ENCODE results near the gene PSMB5. TPM values are rescaled to one million over a fixed set of nuclear protein-coding genes. Genes with fewer than 3 reads are reported as not detected.
A peak's percentile ranks its signal among the peaks of the same experiment; 100 is the strongest.

The PSMB5 gene
- total RNA-seq, 3 donors from 2014 or later (not counting 1 experiment from before 2014, with no cell fraction given): 15.7 to 19.1 (median 16.4) TPM

GRCh38 chr14:22993517-22993916 is 41.2 kb downstream of the PSMB5 start:
- H3K36me3 ChIP-seq (ENCODE audit: control insufficient read depth, insufficient read depth, low read length): peaks cover 17% of the 10 kb centered on the region

GRCh38 chr14:22991852-22992251 is 42.8 kb downstream of the PSMB5 start:
- H3K27ac ChIP-seq (ENCODE audit: low read length): no peak overlapping the region
- ATAC-seq: no peak
- H3K27me3 Mint-ChIP-seq (ENCODE audit: low read depth in 2 of 2): no peaks in the 10 kb centered on the region
- intact Hi-C loops (cut with micrococcal nuclease): no loop called here
- no peak for TF ChIP-seq CTCF (IDR thresholded peaks at IDR 0.05)
- no peaks in the 10 kb centered on the region for H3K4me1 ChIP-seq (ENCODE audit: control insufficient read depth, insufficient read depth, low read length)
- no peak overlapping the region for H3K27ac Mint-ChIP-seq
- no peaks in the 10 kb centered on the region for H3K4me1 Mint-ChIP-seq
- 86% methylated on average over 8 of the region's 8 CpGs for WGBS (ENCODE audit: insufficient coverage)
- no peak overlapping the region for H3K4me3 Mint-ChIP-seq
- peaks cover 15% of the 10 kb centered on the region for H3K36me3 ChIP-seq (ENCODE audit: control insufficient read depth, insufficient read depth, low read length)
- no peaks in the 10 kb centered on the region for H3K9me3 ChIP-seq (ENCODE audit: control insufficient read depth, insufficient read depth, low read length)
- no peak overlapping the region for H3K4me3 ChIP-seq (ENCODE audit: low read length)
- H3K27me3 ChIP-seq (ENCODE audit: control insufficient read depth, insufficient read depth, low read length): no peaks in the 10 kb centered on the region
- no peaks in the 10 kb centered on the region for H3K36me3 Mint-ChIP-seq
- no peak for DNase-seq
- H3K9me3 Mint-ChIP-seq: no peaks in the 10 kb centered on the region

More at GRCh38 chr14:22993517-22993916, 41.2 kb downstream of the PSMB5 start:
- H3K4me3 ChIP-seq (ENCODE audit: low read length): no peak overlapping the region
- no peak for DNase-seq
- no peaks in the 10 kb centered on the region for H3K27me3 ChIP-seq (ENCODE audit: control insufficient read depth, insufficient read depth, low read length)
- H3K27me3 Mint-ChIP-seq (ENCODE audit: low read depth in 2 of 2): no peaks in the 10 kb centered on the region
- no peaks in the 10 kb centered on the region for H3K36me3 Mint-ChIP-seq
- TF ChIP-seq CTCF (IDR thresholded peaks at IDR 0.05): no peak
- ATAC-seq: no peak
- intact Hi-C loops (cut with micrococcal nuclease): no loop called here
- no peak overlapping the region for H3K27ac ChIP-seq (ENCODE audit: low read length)
- H3K4me1 Mint-ChIP-seq: no peaks in the 10 kb centered on the region
- H3K9me3 Mint-ChIP-seq: no peaks in the 10 kb centered on the region
- no peak overlapping the region for H3K27ac Mint-ChIP-seq
- no peaks in the 10 kb centered on the region for H3K4me1 ChIP-seq (ENCODE audit: control insufficient read depth, insufficient read depth, low read length)
- no peaks in the 10 kb centered on the region for H3K9me3 ChIP-seq (ENCODE audit: control insufficient read depth, insufficient read depth, low read length)
- no peak overlapping the region for H3K4me3 Mint-ChIP-seq

- Histone ChIP-seq H3K36me3 (ENCODE audit: control insufficient read depth, insufficient read depth, low read length) (peaks cover 11% of the 10 kb centered on the region), H3K4me1 (ENCODE audit: control insufficient read depth, insufficient read depth, low read length) (peaks cover 8% of the 10 kb centered on the region), H3K27me3 (ENCODE audit: control insufficient read depth, insufficient read depth, low read length) (peaks cover under 1% of the 10 kb centered on the region), H3K27ac (ENCODE audit: low read length) (no peak overlapping the region), H3K4me3 (ENCODE audit: low read length) (no peak overlapping the region), H3K9me3 (ENCODE audit: control insufficient read depth, insufficient read depth, low read length) (no peaks in the 10 kb centered on the region)
- WGBS (ENCODE audit: insufficient coverage): 93% methylated on average over 8 of the region's 8 CpGs
- H3K4me1 Mint-ChIP-seq: no peaks in the 10 kb centered on the region
- no peaks in the 10 kb centered on the region for H3K9me3 Mint-ChIP-seq
- H3K36me3 Mint-ChIP-seq: no peaks in the 10 kb centered on the region
- H3K27ac Mint-ChIP-seq: no peak overlapping the region
- TF ChIP-seq CTCF (IDR thresholded peaks at IDR 0.05): no peak
- ATAC-seq: no peak
- no peaks in the 10 kb centered on the region for H3K27me3 Mint-ChIP-seq (ENCODE audit: low read depth in 2 of 2)
- intact Hi-C loops (cut with micrococcal nuclease): loop anchor here (2.0 kb wide), 1 partner anchor 416 kb away; no protein-coding TSS in a partner anchor
- no peak for DNase-seq
- no peak overlapping the region for H3K4me3 Mint-ChIP-seq
Measured at GRCh38 chr14:22987291-22987690, 47.4 kb downstream of the PSMB5 start.

- Histone ChIP-seq H3K4me1 (ENCODE audit: control insufficient read depth, insufficient read depth, low read length) (peaks cover 15% of the 10 kb centered on the region), H3K27ac (ENCODE audit: low read length) (no peak overlapping the region), H3K27me3 (ENCODE audit: control insufficient read depth, insufficient read depth, low read length) (peaks cover 7% of the 10 kb centered on the region), H3K4me3 (ENCODE audit: low read length) (no peak overlapping the region), H3K9me3 (ENCODE audit: control insufficient read depth, insufficient read depth, low read length) (no peaks in the 10 kb centered on the region), H3K36me3 (ENCODE audit: control insufficient read depth, insufficient read depth, low read length) (peaks cover 9% of the 10 kb centered on the region)
- ATAC-seq (peak; percentile 70 to 82 (median 70)), DNase-seq (peak; percentile 78 to 95)
- 0% methylated on average over 2 of the region's 5 CpGs for WGBS (ENCODE audit: insufficient coverage)
- Mint-ChIP-seq H3K36me3 (no peaks in the 10 kb centered on the region), H3K4me3 (no peak overlapping the region), H3K4me1 (no peaks in the 10 kb centered on the region), H3K9me3 (no peaks in the 10 kb centered on the region), H3K27ac (no peak overlapping the region), H3K27me3 (ENCODE audit: low read depth in 2 of 2) (no peaks in the 10 kb centered on the region)
- TF ChIP-seq CTCF (IDR thresholded peaks at IDR 0.05): peak; percentile 83
- intact Hi-C loops (cut with micrococcal nuclease): loop anchor here (1.0 to 2.0 kb wide), 2 partner anchors 72 to 416 kb away; no protein-coding TSS in a partner anchor
Measured at GRCh38 chr14:22986508-22987054, 48.1 kb downstream of the PSMB5 start.
